ENCODE results near the gene IFNAR1.

DNA sequence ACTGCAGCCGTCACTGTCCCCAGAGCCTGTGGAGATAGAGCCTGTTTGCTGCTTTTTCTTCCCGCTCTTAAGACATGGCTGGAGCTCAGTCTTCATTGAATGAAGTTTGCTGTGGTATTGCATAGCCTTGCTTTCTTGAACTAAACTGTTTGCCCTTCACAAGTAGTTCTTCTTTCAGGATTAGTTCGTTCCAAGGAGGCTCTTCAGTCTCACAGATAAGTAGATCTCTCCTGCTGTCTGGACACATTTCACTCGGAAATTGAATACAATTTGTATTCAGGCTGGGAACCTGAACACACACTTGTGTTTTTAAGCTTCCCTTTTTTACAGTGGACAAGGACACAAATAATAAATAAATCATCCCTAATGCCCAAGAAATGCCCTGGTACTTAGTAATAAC lies 34.7 kb downstream of the IFNAR1 start:
- TF ChIP-seq, protein P1, sequence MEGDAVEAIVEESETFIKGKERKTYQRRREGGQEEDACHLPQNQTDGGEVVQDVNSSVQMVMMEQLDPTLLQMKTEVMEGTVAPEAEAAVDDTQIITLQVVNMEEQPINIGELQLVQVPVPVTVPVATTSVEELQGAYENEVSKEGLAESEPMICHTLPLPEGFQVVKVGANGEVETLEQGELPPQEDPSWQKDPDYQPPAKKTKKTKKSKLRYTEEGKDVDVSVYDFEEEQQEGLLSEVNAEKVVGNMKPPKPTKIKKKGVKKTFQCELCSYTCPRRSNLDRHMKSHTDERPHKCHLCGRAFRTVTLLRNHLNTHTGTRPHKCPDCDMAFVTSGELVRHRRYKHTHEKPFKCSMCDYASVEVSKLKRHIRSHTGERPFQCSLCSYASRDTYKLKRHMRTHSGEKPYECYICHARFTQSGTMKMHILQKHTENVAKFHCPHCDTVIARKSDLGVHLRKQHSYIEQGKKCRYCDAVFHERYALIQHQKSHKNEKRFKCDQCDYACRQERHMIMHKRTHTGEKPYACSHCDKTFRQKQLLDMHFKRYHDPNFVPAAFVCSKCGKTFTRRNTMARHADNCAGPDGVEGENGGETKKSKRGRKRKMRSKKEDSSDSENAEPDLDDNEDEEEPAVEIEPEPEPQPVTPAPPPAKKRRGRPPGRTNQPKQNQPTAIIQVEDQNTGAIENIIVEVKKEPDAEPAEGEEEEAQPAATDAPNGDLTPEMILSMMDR (IDR thresholded peaks at IDR 0.05 in 4 of 5, conservative IDR thresholded peaks at IDR 0.05 in 1 of 5): no peak
- no peak for TF ChIP-seq POLR2A (IDR thresholded peaks at IDR 0.05)

Measured in gastrocnemius medialis (tissue), 4 donors.